GM19438 (cell line): ENCODE measurements around the gene KLB.
A peak's percentile ranks its signal among the peaks of the same experiment; 100 is the strongest.
"Not testable (repeated sequence)": the region's sequence is repeated elsewhere in the genome, so short reads cannot be mapped to it uniquely, and the experiment has no call there.

ENCODE experiments used
- ATAC-seq: cut with Tn5 transposase; IDR thresholded peaks from one replicate; pipeline ENCODE4 v1.9.1; 2021; ENCODE audit warnings: low read depth; ENCODE audit not compliant: unreplicated experiment

KLB gene

DNA sequence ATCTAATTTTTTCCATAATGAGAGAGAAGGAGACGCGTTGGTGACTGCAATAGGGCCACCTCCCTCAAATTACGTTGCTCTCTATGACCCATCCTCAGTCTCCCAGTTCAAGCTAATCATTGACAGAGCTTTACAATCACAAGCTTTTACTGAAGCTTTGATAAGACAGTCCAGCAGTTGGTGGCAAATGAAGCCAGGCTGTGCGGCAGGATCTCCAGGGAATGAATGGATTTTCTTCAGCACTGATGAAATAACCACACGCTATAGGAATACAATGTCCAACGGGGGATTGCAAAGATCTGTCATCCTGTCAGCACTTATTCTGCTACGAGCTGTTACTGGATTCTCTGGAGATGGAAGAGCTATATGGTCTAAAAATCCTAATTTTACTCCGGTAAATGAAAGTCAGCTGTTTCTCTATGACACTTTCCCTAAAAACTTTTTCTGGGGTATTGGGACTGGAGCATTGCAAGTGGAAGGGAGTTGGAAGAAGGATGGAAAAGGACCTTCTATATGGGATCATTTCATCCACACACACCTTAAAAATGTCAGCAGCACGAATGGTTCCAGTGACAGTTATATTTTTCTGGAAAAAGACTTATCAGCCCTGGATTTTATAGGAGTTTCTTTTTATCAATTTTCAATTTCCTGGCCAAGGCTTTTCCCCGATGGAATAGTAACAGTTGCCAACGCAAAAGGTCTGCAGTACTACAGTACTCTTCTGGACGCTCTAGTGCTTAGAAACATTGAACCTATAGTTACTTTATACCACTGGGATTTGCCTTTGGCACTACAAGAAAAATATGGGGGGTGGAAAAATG, at the start of gene KLB:
KLB (plus strand) TSS at position 168 of the 821 bp plus-strand sequence; CDS start at position 188, 20 bp downstream.
- ATAC-seq = no peak

GRCh38 chr4:39357002-39357401, 49.7 kb upstream of the KLB start:
- no peak for ATAC-seq

DNA sequence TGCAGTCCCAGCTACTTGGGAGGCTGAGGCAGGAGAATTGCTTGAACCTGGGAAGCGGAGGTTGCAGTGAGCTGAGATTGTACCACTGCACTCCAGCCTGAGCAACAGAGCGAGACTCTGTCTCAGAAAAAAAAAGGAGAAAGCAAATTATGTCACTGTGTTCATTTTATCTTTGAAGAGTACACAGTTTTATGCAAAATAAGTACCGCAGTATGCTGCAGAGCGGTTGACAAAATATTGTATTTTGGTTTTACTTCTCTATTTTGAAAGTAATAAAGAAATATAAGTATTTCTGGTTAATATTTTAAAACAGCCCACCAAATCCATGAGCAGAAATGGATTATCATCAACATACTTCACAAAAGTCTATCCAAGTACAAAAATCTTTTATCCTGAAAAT, 46.1 kb upstream of the KLB start:
- not testable (repeated sequence) for ATAC-seq

- ATAC-seq = no peak
Measured at GRCh38 chr4:39362827-39363226, 43.9 kb upstream of the KLB start.

GRCh38 chr4:39363773-39364393, 42.8 kb upstream of the KLB start:
- ATAC-seq = no peak

- ATAC-seq = no peak
Measured at GRCh38 chr4:39365360-39365759, 41.4 kb upstream of the KLB start.

- ATAC-seq = peak; percentile 78
Measured at GRCh38 chr4:39365830-39366771, 40.6 kb upstream of the KLB start, which contains the start of gene RFC1. RFC1 (minus strand) TSS chr4:39366362; CDS start chr4:39366241, 121 bp downstream.

- no peak for ATAC-seq
Measured at GRCh38 chr4:39367166-39367565, 39.6 kb upstream of the KLB start.

DNA sequence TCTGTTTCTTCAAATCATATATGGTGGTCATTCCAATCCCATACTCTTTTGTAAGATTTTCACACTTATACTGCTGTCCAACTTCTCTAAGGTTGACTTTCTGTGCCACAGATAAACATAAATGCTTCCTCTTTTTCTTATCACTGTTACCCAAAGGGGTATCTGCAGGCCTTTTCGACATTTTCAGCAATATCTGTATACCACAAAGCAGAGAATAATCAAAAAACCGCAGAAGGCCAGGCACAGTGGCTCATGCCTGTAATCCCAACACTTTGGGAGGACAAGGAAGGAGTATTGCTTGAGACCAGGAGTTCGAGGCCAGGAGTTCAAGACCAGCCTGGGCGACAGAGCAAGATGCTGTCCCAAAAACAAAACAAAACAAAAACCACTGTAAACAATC, 37.4 kb upstream of the KLB start:
- no peak for ATAC-seq

DNA sequence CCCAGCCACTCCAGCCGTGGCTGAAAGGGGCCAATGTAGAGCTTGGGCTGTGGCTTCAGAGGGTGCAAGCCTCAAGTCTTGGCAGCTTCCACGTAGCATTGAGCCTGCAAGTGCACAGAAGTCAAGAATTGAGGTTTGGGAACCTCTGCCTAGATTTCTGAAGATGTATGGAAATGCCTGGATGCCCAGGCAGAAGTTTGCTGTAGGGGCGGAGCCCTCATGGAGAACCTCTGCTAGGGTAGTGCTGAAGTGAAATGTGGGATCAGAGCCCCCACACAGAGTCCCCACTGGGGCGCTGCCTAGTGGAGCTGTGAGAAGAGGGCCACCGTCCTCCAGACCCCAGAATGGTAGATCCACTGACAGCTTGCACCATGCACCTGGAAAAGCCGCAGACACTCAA, 35.5 kb upstream of the KLB start:
- not testable (repeated sequence) for ATAC-seq

DNA sequence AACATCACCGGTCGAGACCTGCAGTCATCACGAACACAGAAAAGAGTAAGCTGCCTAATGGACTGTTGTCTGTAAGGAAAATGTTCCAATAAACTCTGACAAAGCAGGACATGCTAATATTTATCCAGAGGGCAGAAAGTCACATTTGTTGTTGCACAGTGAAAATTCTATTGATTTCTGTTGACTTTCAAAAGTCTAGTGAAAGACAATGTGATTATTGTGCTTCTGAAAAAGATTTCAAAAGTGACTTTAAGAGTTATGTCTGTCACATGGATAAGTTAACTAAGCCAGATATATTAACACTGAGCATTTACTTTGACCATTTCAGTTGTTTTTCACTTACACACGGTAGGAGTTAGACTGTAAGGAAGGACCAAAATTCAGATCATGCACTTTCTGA, 31.3 kb upstream of the KLB start:
- no peak for ATAC-seq

DNA sequence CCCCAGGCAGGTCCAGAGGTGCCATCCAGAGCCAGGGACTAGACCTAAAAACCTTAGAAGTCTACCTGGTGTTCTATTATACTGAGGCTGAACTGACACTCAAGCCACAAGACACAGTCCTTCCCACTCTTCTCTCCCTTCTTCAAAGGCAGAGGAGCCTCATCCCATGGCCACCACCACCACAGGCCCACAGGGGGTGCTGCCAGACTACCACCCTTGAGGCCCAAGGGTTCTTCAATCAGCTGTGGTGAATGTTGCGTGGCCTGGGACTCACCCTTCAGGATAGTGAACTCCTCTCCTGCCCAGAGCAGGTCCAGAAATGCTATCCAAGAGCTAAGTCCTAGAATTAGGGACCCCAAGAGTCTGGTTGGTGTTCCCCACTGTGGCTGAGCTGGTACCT, 23.0 kb upstream of the KLB start:
- no peak for ATAC-seq

DNA sequence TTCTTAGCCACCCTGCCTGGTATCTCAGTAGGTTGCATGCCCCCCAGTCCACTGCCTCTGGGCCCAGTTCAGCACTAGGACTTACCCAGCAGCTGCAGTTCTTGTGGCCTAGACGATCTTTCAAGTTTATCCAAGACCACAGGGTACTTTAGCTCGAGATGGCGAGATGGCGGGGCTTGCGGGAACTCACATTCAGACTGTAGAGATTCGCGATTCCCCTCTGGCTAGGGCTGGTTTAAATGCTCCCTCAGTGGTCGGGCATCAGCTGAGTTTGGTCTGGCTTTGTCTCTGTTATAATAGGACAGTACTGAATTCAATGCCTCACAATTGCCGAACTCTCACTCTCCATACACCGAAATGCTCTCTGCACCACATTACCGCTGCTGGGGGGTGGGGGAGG, 22.2 kb upstream of the KLB start:
- no peak for ATAC-seq

DNA sequence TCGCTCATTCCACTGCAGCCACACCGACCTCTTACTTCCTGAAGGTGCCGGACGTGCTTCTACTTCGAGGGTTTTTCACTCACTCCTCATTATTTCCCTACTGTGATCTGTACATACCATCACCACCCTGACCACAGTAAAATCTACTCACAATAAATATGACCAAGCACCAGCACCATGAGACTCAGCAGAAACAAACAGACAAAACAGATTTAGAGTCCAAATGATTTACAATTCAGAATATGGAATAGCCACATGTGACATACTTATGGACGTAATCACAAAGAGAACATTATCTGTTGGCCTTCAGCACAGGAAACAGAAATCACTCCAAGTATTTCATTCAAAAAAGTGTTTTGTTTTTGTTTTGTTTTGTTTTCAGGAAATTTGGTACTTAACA, 16.1 kb upstream of the KLB start:
- no peak for ATAC-seq

DNA sequence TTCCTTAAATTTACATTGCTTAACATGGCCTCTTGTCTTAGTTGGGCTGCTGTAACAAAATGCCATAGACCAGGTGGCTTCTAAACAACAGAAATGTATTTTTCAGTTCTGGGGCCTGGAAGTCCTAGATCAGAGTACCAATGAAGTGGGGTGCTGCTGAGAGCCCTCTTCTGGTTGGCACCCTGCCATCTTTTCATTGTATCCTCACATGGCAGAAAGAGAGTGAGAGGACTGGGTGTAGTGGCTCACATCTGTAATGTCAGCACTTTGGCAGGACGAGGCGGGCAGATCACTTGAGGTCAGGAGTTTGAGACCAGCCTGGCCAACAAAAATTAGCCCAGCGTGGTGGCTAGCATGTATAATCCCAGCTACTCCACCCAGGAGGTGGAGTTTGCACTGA, 12.0 kb upstream of the KLB start:
- no peak for ATAC-seq

DNA sequence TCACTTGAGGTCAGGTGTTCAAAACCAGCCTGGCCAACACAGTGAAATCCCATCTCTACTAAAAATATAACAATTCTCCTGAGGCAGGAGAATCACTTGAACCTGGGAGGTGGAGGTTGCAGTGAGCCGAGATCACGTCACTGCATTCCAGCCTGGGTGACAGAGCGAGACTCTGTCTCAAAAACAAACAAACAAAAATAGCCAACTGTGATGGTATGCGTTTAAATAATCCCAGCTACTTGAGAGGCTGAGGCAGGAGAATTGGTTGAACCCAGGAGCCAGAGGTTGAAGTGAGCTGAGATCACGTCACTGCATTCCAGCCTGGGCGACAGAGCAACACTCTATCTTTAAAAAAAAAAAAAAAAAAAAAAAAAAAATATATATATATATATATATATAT, 5.1 kb upstream of the KLB start:
- ATAC-seq = not testable (repeated sequence)

DNA sequence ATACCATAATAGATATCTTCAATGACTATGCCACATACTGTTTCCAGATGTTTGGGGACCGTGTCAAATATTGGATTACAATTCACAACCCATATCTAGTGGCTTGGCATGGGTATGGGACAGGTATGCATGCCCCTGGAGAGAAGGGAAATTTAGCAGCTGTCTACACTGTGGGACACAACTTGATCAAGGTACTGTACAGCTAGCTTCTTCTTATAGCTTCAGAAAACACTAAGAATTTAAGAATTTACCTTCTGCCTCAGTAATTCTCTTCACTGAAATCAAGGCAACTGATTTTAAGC, 805 bp downstream of the KLB start:
- ATAC-seq = no peak

- ATAC-seq = no peak
Measured at GRCh38 chr4:39410415-39410814, 3.7 kb downstream of the KLB start.

GRCh38 chr4:39411561-39411960, 4.8 kb downstream of the KLB start:
- not testable (repeated sequence) for ATAC-seq

- no peak for ATAC-seq
Measured at GRCh38 chr4:39415678-39416283, 9.1 kb downstream of the KLB start.

- no peak for ATAC-seq
Measured at GRCh38 chr4:39422247-39422646, 15.5 kb downstream of the KLB start.
